WTC11 (cell line): ENCODE results near the gene FALEC. TPM values are rescaled to one million over a fixed set of nuclear protein-coding genes. Genes with fewer than 3 reads are reported as not detected.

Experiments
- ATAC-seq: fragments of 200-7000 bp; cut with Tn5 transposase; 2 replicates; pipeline ENCODE4 v1.10.0; 2021; ENCODE audit warnings: mild to moderate bottlenecking, moderate library complexity
- CTCF ChIA-PET: fragments of 300-600 bp; sonication (Branson Sonifier 250); formaldehyde crosslinking; loops from one replicate; lab custom pipeline; 2021; ENCODE audit warnings: antibody characterized with exemption; lab: Charles Lee
- POLR2A ChIA-PET: fragments of 350-600 bp; sonication (Branson Sonifier 250); formaldehyde crosslinking; loops from one replicate; lab custom pipeline; 2021; ENCODE audit warnings: antibody characterized with exemption; lab: Charles Lee
- DNase-seq: peaks from one replicate; pipeline ENCODE4 v3.0.0; 2021; ENCODE audit warnings: low spot score
- H3K27ac Mint-ChIP-seq: 2 replicates; pipeline ENCODE4 v1.8.0; 2021; ENCODE audit warnings: mixed read lengths
- H3K27me3 Mint-ChIP-seq: 2 replicates; pipeline ENCODE4 v1.8.0; 2021; ENCODE audit warnings: low read depth, mild to moderate bottlenecking, moderate library complexity, mixed read lengths
- H3K36me3 Mint-ChIP-seq: 2 replicates; pipeline ENCODE4 v1.8.0; 2021; ENCODE audit warnings: mixed read lengths
- H3K4me1 Mint-ChIP-seq: 2 replicates; pipeline ENCODE4 v1.8.0; 2022; ENCODE audit warnings: mixed read lengths
- H3K4me3 Mint-ChIP-seq: 2 replicates; pipeline ENCODE4 v1.8.0; 2021; ENCODE audit warnings: mild to moderate bottlenecking, moderate library complexity, mixed read lengths
- H3K9me3 Mint-ChIP-seq: 2 replicates; pipeline ENCODE4 v1.8.0; 2021; ENCODE audit warnings: mixed read lengths
- CREM ChIP-seq: sonication (generic); formaldehyde crosslinking; IDR thresholded peaks from 2 replicates; pipeline ENCODE4 v1.8.1; 2022; ENCODE audit warnings: mild to moderate bottlenecking, missing genetic modification reagents, moderate library complexity
- E2F4 ChIP-seq: sonication (generic); formaldehyde crosslinking; IDR thresholded peaks from 2 replicates; pipeline ENCODE4 v1.8.1; 2022; ENCODE audit warnings: low read depth, mild to moderate bottlenecking, moderate library complexity, missing genetic modification reagents, borderline replicate concordance
- EMX1 ChIP-seq: fragments of 250-450 bp; sonication (Bioruptor Pico); IDR thresholded peaks from 2 replicates; pipeline ENCODE4 v1.8.0; 2021; ENCODE audit warnings: mild to moderate bottlenecking
- ESRRA ChIP-seq: sonication (generic); formaldehyde crosslinking; IDR thresholded peaks from 2 replicates; pipeline ENCODE4 v1.8.1; 2022; ENCODE audit warnings: mild to moderate bottlenecking, missing genetic modification reagents, borderline replicate concordance
- GABPB1 ChIP-seq: sonication (generic); formaldehyde crosslinking; IDR thresholded peaks from 2 replicates; pipeline ENCODE4 v1.8.1; 2023; ENCODE audit warnings: mild to moderate bottlenecking, missing genetic modification reagents
- GTF2I ChIP-seq: fragments of 250-450 bp; sonication (Bioruptor Pico); conservative IDR thresholded peaks from 2 replicates; pipeline ENCODE4 v1.4.0; 2021; ENCODE audit warnings: mild to moderate bottlenecking
- JAZF1 ChIP-seq: fragments of 250-450 bp; sonication (Bioruptor Pico); IDR thresholded peaks from 2 replicates; pipeline ENCODE4 v1.9.0; 2021; ENCODE audit warnings: moderate library complexity, mild to moderate bottlenecking, inconsistent platforms
- NFYB ChIP-seq: sonication (generic); formaldehyde crosslinking; conservative IDR thresholded peaks from 2 replicates; pipeline ENCODE4 v1.8.0; 2022; ENCODE audit warnings: low read depth, missing genetic modification reagents
- NR1H2 ChIP-seq: sonication (generic); formaldehyde crosslinking; IDR thresholded peaks from 2 replicates; pipeline ENCODE4 v1.9.0; 2021; ENCODE audit warnings: mild to moderate bottlenecking, moderate library complexity, missing genetic modification reagents
- OVOL2 ChIP-seq: fragments of 250-450 bp; sonication (Bioruptor Pico); IDR thresholded peaks from 2 replicates; pipeline ENCODE4 v1.9.0; 2021; ENCODE audit warnings: mild to moderate bottlenecking, borderline replicate concordance
- ZNF121 ChIP-seq: sonication (generic); formaldehyde crosslinking; IDR thresholded peaks from 2 replicates; pipeline ENCODE4 v1.8.0; 2023; ENCODE audit warnings: missing genetic modification reagents
- ZNF219 ChIP-seq: sonication (generic); formaldehyde crosslinking; IDR thresholded peaks from 2 replicates; pipeline ENCODE4 v1.8.0; 2023; ENCODE audit warnings: missing genetic modification reagents, mild to moderate bottlenecking, borderline replicate concordance
- ZNF281 ChIP-seq: sonication (generic); formaldehyde crosslinking; IDR thresholded peaks from 2 replicates; pipeline ENCODE4 v1.8.0; 2023; ENCODE audit warnings: mild to moderate bottlenecking, missing genetic modification reagents
- ZNF317 ChIP-seq: sonication (generic); formaldehyde crosslinking; IDR thresholded peaks from 2 replicates; pipeline ENCODE4 v1.8.1; 2023; ENCODE audit warnings: low read depth, mild to moderate bottlenecking, moderate library complexity, missing genetic modification reagents, borderline replicate concordance
- ZNF671 ChIP-seq: fragments of 250-450 bp; sonication (Bioruptor Pico); IDR thresholded peaks from 2 replicates; pipeline ENCODE4 v1.8.0; 2021; ENCODE audit warnings: mild to moderate bottlenecking
- ZSCAN18 ChIP-seq: fragments of 250-450 bp; sonication (Bioruptor Pico); IDR thresholded peaks from 2 replicates; pipeline ENCODE4 v2.1.2; 2022; ENCODE audit warnings: mild to moderate bottlenecking, moderate library complexity
- total RNA-seq: library from RNA; stranded (reverse); gene quantifications from 3 replicates; pipeline ENCODE4 v1.2.3, GENCODE V29; 2021
- TF ChIP-seq, protein P1 (sequence below): sonication (generic); formaldehyde crosslinking; IDR thresholded peaks from 2 replicates; pipeline ENCODE4 v1.8.1; 2022; ENCODE audit warnings: low read depth, missing genetic modification reagents, borderline replicate concordance
- TF ChIP-seq, protein P2 (sequence below): fragments of 250-450 bp; sonication (Bioruptor Pico); IDR thresholded peaks from 2 replicates; pipeline ENCODE4 v1.9.0; 2021; ENCODE audit warnings: mild to moderate bottlenecking
- TF ChIP-seq, protein P3 (sequence below): sonication (generic); formaldehyde crosslinking; IDR thresholded peaks from 2 replicates; pipeline ENCODE4 v1.8.1; 2023; ENCODE audit warnings: mild to moderate bottlenecking, missing genetic modification reagents, borderline replicate concordance

Gene FALEC
- total RNA-seq, 1 experiment from 2014 or later: 1.2 TPM

GRCh38 chr1:150557065-150557600 is 41.6 kb downstream of the FALEC start:
- no peak overlapping the region for H3K27ac Mint-ChIP-seq
- H3K9me3 Mint-ChIP-seq: no peaks in the 10 kb centered on the region
- peaks cover 4% of the 10 kb centered on the region; the same call in 1 of the 2 replicates for H3K36me3 Mint-ChIP-seq
- DNase-seq (no peak), ATAC-seq (no peak)
- ChIA-PET POLR2A (interaction anchor here (1.1 kb wide), 1 partner anchor 48 kb away, joined by 3 read pairs; no protein-coding TSS in a partner anchor), CTCF (interaction anchor here (5.7 to 7.9 kb wide), 2 partner anchors 7 to 22 kb away, joined by 97 to 144 read pairs; partner anchors contain the start of gene ADAMTSL4)
- H3K4me1 Mint-ChIP-seq: peaks cover 29% of the 10 kb centered on the region
- H3K4me3 Mint-ChIP-seq: no peak overlapping the region
- no peaks in the 10 kb centered on the region for H3K27me3 Mint-ChIP-seq
- TF ChIP-seq GABPB1: no peak
- TF ChIP-seq NFYB (CRISPR knock-in tag): no peak
- TF ChIP-seq ZNF317 (CRISPR knock-in tag): no peak
- no peak for TF ChIP-seq E2F4 (CRISPR knock-in tag)
- no peak for TF ChIP-seq ESRRA (CRISPR knock-in tag)
- TF ChIP-seq ZSCAN18 (CRISPR knock-in tag): no peak

DNA sequence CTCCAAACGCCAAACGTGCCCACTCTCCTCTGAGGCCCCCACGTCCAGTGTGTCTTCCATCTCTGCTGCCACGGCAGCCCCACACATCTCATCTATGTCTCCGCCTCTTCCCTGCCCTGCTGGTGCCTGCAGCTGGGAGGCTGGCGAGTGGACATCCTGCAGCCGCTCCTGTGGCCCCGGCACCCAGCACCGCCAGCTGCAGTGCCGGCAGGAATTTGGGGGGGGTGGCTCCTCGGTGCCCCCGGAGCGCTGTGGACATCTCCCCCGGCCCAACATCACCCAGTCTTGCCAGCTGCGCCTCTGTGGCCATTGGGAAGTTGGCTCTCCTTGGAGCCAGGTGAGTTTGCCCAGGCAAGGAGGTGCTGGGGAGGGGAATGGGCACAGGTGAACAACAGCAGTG is 42.3 kb downstream of the FALEC start:
- H3K27ac Mint-ChIP-seq: no peak overlapping the region
- ChIA-PET CTCF (interaction anchor here (5.0 to 7.9 kb wide), 3 partner anchors 7 to 23 kb away, joined by 68 to 144 read pairs (median 97); partner anchors contain the start of gene ADAMTSL4), POLR2A (interaction anchor here (0.6 to 1.3 kb wide), 3 partner anchors 8 to 47 kb away, joined by 4 read pairs; partner anchors contain the start of genes ADAMTSL4 and MCL1)
- H3K4me1 Mint-ChIP-seq: peaks cover 28% of the 10 kb centered on the region
- H3K4me3 Mint-ChIP-seq: no peak overlapping the region
- peaks cover 4% of the 10 kb centered on the region; the same call in 1 of the 2 replicates for H3K36me3 Mint-ChIP-seq
- H3K9me3 Mint-ChIP-seq: no peaks in the 10 kb centered on the region
- no peak for DNase-seq
- no peak for ATAC-seq
- H3K27me3 Mint-ChIP-seq: no peaks in the 10 kb centered on the region
- TF ChIP-seq, protein P1, sequence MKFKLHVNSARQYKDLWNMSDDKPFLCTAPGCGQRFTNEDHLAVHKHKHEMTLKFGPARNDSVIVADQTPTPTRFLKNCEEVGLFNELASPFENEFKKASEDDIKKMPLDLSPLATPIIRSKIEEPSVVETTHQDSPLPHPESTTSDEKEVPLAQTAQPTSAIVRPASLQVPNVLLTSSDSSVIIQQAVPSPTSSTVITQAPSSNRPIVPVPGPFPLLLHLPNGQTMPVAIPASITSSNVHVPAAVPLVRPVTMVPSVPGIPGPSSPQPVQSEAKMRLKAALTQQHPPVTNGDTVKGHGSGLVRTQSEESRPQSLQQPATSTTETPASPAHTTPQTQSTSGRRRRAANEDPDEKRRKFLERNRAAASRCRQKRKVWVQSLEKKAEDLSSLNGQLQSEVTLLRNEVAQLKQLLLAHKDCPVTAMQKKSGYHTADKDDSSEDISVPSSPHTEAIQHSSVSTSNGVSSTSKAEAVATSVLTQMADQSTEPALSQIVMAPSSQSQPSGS: no peak
- TF ChIP-seq GTF2I (CRISPR knock-in tag) (no peak), ZNF281 (CRISPR knock-in tag) (no peak), ZNF219 (no peak), E2F4 (CRISPR knock-in tag) (no peak), ZNF671 (CRISPR knock-in tag) (no peak), NR1H2 (CRISPR knock-in tag) (no peak), OVOL2 (no peak), ZNF121 (CRISPR knock-in tag) (no peak), EMX1 (CRISPR knock-in tag) (no peak), CREM (CRISPR knock-in tag) (no peak), JAZF1 (no peak)
- TF ChIP-seq, protein P2, sequence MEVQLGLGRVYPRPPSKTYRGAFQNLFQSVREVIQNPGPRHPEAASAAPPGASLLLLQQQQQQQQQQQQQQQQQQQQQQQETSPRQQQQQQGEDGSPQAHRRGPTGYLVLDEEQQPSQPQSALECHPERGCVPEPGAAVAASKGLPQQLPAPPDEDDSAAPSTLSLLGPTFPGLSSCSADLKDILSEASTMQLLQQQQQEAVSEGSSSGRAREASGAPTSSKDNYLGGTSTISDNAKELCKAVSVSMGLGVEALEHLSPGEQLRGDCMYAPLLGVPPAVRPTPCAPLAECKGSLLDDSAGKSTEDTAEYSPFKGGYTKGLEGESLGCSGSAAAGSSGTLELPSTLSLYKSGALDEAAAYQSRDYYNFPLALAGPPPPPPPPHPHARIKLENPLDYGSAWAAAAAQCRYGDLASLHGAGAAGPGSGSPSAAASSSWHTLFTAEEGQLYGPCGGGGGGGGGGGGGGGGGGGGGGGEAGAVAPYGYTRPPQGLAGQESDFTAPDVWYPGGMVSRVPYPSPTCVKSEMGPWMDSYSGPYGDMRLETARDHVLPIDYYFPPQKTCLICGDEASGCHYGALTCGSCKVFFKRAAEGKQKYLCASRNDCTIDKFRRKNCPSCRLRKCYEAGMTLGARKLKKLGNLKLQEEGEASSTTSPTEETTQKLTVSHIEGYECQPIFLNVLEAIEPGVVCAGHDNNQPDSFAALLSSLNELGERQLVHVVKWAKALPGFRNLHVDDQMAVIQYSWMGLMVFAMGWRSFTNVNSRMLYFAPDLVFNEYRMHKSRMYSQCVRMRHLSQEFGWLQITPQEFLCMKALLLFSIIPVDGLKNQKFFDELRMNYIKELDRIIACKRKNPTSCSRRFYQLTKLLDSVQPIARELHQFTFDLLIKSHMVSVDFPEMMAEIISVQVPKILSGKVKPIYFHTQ (CRISPR knock-in tag): no peak
- TF ChIP-seq, protein P3, sequence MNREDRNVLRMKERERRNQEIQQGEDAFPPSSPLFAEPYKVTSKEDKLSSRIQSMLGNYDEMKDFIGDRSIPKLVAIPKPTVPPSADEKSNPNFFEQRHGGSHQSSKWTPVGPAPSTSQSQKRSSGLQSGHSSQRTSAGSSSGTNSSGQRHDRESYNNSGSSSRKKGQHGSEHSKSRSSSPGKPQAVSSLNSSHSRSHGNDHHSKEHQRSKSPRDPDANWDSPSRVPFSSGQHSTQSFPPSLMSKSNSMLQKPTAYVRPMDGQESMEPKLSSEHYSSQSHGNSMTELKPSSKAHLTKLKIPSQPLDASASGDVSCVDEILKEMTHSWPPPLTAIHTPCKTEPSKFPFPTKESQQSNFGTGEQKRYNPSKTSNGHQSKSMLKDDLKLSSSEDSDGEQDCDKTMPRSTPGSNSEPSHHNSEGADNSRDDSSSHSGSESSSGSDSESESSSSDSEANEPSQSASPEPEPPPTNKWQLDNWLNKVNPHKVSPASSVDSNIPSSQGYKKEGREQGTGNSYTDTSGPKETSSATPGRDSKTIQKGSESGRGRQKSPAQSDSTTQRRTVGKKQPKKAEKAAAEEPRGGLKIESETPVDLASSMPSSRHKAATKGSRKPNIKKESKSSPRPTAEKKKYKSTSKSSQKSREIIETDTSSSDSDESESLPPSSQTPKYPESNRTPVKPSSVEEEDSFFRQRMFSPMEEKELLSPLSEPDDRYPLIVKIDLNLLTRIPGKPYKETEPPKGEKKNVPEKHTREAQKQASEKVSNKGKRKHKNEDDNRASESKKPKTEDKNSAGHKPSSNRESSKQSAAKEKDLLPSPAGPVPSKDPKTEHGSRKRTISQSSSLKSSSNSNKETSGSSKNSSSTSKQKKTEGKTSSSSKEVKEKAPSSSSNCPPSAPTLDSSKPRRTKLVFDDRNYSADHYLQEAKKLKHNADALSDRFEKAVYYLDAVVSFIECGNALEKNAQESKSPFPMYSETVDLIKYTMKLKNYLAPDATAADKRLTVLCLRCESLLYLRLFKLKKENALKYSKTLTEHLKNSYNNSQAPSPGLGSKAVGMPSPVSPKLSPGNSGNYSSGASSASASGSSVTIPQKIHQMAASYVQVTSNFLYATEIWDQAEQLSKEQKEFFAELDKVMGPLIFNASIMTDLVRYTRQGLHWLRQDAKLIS: no peak
